MM.1S (cell line): Measurements from ENCODE around the gene MYOZ1.

Experiments used
- EZH2 ChIP-seq: fragments of 300-600 bp; sonication (generic); optimal IDR thresholded peaks from 2 replicates; pipeline ENCODE3; 2017; ENCODE audit warnings: low read depth, mild to moderate bottlenecking, antibody characterized with exemption, low read length, mixed read lengths
- EZH2phosphoT487 ChIP-seq: fragments of 300-600 bp; sonication (generic); IDR thresholded peaks from 2 replicates; pipeline ENCODE4 v1.6.1; 2018; ENCODE audit warnings: antibody characterized with exemption, low read length
- TF ChIP-seq, protein P1 (sequence below): fragments of 300-600 bp; sonication (generic); IDR thresholded peaks from 2 replicates; pipeline ENCODE4 v1.5.1; 2016; ENCODE audit warnings: antibody characterized with exemption, low read length, mixed read lengths

DNA sequence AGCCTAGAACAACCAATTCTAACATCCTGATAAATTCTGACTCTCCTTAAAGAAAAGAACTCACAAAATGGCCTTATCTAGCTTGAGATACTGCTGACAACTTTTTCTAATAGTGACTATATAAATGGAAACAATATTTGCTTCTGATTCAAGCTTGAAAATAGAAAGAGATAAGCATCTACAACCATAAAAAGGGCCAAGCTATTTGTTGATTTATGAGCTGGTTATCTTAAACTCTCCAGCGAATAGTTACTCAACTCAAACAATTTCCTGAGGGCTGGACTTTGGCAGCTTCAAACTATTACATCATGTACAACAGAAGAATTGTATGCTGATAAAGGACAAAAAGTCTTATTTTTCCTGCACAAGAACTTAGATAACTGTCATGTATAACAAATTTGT, 54.7 kb downstream of the MYOZ1 start:
- TF ChIP-seq, protein P1, sequence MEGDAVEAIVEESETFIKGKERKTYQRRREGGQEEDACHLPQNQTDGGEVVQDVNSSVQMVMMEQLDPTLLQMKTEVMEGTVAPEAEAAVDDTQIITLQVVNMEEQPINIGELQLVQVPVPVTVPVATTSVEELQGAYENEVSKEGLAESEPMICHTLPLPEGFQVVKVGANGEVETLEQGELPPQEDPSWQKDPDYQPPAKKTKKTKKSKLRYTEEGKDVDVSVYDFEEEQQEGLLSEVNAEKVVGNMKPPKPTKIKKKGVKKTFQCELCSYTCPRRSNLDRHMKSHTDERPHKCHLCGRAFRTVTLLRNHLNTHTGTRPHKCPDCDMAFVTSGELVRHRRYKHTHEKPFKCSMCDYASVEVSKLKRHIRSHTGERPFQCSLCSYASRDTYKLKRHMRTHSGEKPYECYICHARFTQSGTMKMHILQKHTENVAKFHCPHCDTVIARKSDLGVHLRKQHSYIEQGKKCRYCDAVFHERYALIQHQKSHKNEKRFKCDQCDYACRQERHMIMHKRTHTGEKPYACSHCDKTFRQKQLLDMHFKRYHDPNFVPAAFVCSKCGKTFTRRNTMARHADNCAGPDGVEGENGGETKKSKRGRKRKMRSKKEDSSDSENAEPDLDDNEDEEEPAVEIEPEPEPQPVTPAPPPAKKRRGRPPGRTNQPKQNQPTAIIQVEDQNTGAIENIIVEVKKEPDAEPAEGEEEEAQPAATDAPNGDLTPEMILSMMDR, result no peak
- TF ChIP-seq EZH2 (no peak), EZH2phosphoT487 (no peak)
